T-cell (primary cell): Measurements from ENCODE around the gene C9orf72. TPM values are rescaled to one million over a fixed set of nuclear protein-coding genes. Genes with fewer than 3 reads are reported as not detected.

Source experiments
- ATAC-seq, 4 experiments: fragments of 200-7000 bp in 3 of 4; fragments of 150-1000 bp in 1 of 4; cut with Tn5 transposase; replicated peaks in 1 of 4; 1 replicate in 3 of 4; 2 replicates in 1 of 4; pipeline ENCODE4 v1.10.0; 2021; ENCODE audit warnings: moderate library complexity in 3 of 4, mild to moderate bottlenecking in 2 of 4, moderate number of reproducible peaks in 1 of 4
- CTCF ChIA-PET, 2 donors: fragments of 300-600 bp; sonication (Branson Sonifier 250); formaldehyde crosslinking; loops; one replicate each; lab custom pipeline; 2022; ENCODE audit warnings: antibody characterized with exemption in 2 of 2; lab: Charles Lee
- POLR2A ChIA-PET, 2 donors: fragments of 300-600 bp; sonication (Branson Sonifier 250); formaldehyde crosslinking; loops; one replicate each; lab custom pipeline; 2022; ENCODE audit warnings: antibody characterized with exemption in 2 of 2; lab: Charles Lee
- DNase-seq, 35 experiments: peaks; one replicate each; pipeline versions ENCODE4 v3.0.0 to v3.0.0-alpha.2; 2013 to 2023
- H3K27ac ChIP-seq: one replicate; pipeline ENCODE4 v1.5.1; 2013; ENCODE audit warnings: low read length
- H3K27me3 ChIP-seq, 2 experiments: replicated peaks in 1 of 2; 1 replicate in 1 of 2; 2 replicates in 1 of 2; pipeline versions ENCODE4 v1.6.1 to v1.7.0; 2013; ENCODE audit warnings: low read length in 1 of 2, mixed read lengths in 1 of 2; ENCODE audit not compliant: control insufficient read depth in 2 of 2, insufficient read depth in 2 of 2; ENCODE audit errors: extremely low read depth in 1 of 2
- H3K36me3 ChIP-seq, 2 donors: 1 replicate in 1 of 2; 2 replicates in 1 of 2; pipeline versions ENCODE4 v1.6.1 to v1.7.0; 2013; ENCODE audit warnings: low read length in 1 of 2; ENCODE audit not compliant: control insufficient read depth in 2 of 2, insufficient read depth in 1 of 2; ENCODE audit errors: extremely low read depth in 1 of 2
- H3K4me1 ChIP-seq, 2 experiments: 1 replicate in 1 of 2; 2 replicates in 1 of 2; pipeline versions ENCODE4 v1.6.1 to v1.7.0; 2013; ENCODE audit warnings: low read length in 2 of 2, mixed read lengths in 1 of 2; ENCODE audit not compliant: insufficient read depth in 2 of 2, control insufficient read depth in 1 of 2; ENCODE audit errors: extremely low read depth in 1 of 2
- H3K4me3 ChIP-seq, 2 donors: 1 replicate in 1 of 2; 2 replicates in 1 of 2; pipeline versions ENCODE4 v1.5.1 to v1.7.0; 2013; ENCODE audit warnings: mild to moderate bottlenecking in 2 of 2, low read length in 1 of 2, moderate library complexity in 1 of 2; ENCODE audit not compliant: control insufficient read depth in 1 of 2; ENCODE audit errors: extremely low read depth in 1 of 2
- H3K9me3 ChIP-seq: 2 replicates; pipeline ENCODE4 v1.7.0; 2013
- H3K27ac Mint-ChIP-seq, 2 donors: one replicate each; pipeline ENCODE4 v1.8.0; 2020 to 2021; ENCODE audit warnings: mild to moderate bottlenecking in 2 of 2, mixed read lengths in 2 of 2
- H3K27me3 Mint-ChIP-seq, 2 donors: one replicate each; pipeline ENCODE4 v1.8.0; 2021 to 2022; ENCODE audit warnings: mixed read lengths in 2 of 2
- H3K36me3 Mint-ChIP-seq: one replicate; pipeline ENCODE4 v1.8.0; 2021; ENCODE audit warnings: mixed read lengths
- H3K4me1 Mint-ChIP-seq, 3 donors: one replicate each; pipeline ENCODE4 v1.8.0; 2020 to 2022; ENCODE audit warnings: mixed read lengths in 3 of 3, mild to moderate bottlenecking in 1 of 3
- H3K4me3 Mint-ChIP-seq, 3 donors: one replicate each; pipeline ENCODE4 v1.8.0; 2020 to 2022; ENCODE audit warnings: mild to moderate bottlenecking in 3 of 3, mixed read lengths in 3 of 3, moderate library complexity in 3 of 3
- H3K9me3 Mint-ChIP-seq, 3 donors: one replicate each; pipeline ENCODE4 v1.8.0; 2020 to 2022; ENCODE audit warnings: mixed read lengths in 3 of 3
- WGBS: methylation state at CpG from one replicate; pipeline ENCODE4 v1.1.5; 2013; ENCODE audit warnings: missing lambda C conversion rate; ENCODE audit not compliant: insufficient coverage; 5-methylcytosine and 5-hydroxymethylcytosine counted together
- total RNA-seq, 35 experiments: library from RNA in 6 of 35; stranded (reverse) in 6 of 35; fragments of 120-200 nt in 1 of 35; gene quantifications; one replicate each; pipeline versions ENCODE4 v1.2.1 to v1.2.4 and lab custom pipeline; 2013 to 2026

C9orf72 gene
- total RNA-seq, 5 donors from 2014 or later (not counting 1 experiment from before 2014, with no cell fraction given), result 17.8 to 29.3 (median 20.6) TPM

GRCh38 chr9:27534658-27535209 lies 38.5 kb downstream of the C9orf72 start:
- Mint-ChIP-seq H3K36me3 (peaks cover 16% of the 10 kb centered on the region), H3K4me3 (no peak overlapping the region), H3K4me1 (peaks cover 0 to 4% (median 3%) of the 10 kb centered on the region in 3 donors), H3K27me3 (no peaks in the 10 kb centered on the region), H3K9me3 (no peaks in the 10 kb centered on the region), H3K27ac (no peak overlapping the region)
- H3K4me1 ChIP-seq, result peaks cover 0 to 2% of the 10 kb centered on the region in 2 experiments
- ATAC-seq (no peak), DNase-seq (no peak)
- ChIA-PET POLR2A (no interaction called here), CTCF (interaction anchor here in 1 of 2 donors (0.6 kb wide), 1 partner anchor 42 kb away, joined by 3 read pairs; no protein-coding TSS in a partner anchor)
- H3K4me3 ChIP-seq, result no peak overlapping the region
- peaks cover 0 to 3% of the 10 kb centered on the region in 2 donors for H3K36me3 ChIP-seq
- no peaks in the 10 kb centered on the region for H3K9me3 ChIP-seq
- H3K27ac ChIP-seq, result no peak overlapping the region
- H3K27me3 ChIP-seq, result no peaks in the 10 kb centered on the region
- no CpG with 5 or more reads among the region's 3 CpGs for WGBS

GRCh38 chr9:27534131-27534530 lies 39.1 kb downstream of the C9orf72 start:
- DNase-seq, result no peak
- WGBS, result no CpG with 5 or more reads among the region's 4 CpGs
- Mint-ChIP-seq H3K27ac (no peak overlapping the region), H3K36me3 (peaks cover 16% of the 10 kb centered on the region), H3K4me3 (no peak overlapping the region), H3K9me3 (no peaks in the 10 kb centered on the region), H3K27me3 (no peaks in the 10 kb centered on the region), H3K4me1 (peaks cover 0 to 5% (median 4%) of the 10 kb centered on the region in 3 donors)
- no peak overlapping the region for H3K4me3 ChIP-seq
- no peak for ATAC-seq
- peaks cover 0 to 3% of the 10 kb centered on the region in 2 donors for H3K36me3 ChIP-seq
- H3K4me1 ChIP-seq, result peaks cover 0 to 3% of the 10 kb centered on the region in 2 experiments
- no peaks in the 10 kb centered on the region for H3K9me3 ChIP-seq
- peaks cover 0 to under 1% of the 10 kb centered on the region in 2 experiments for H3K27me3 ChIP-seq
- ChIA-PET POLR2A (no interaction called here), CTCF (interaction anchor here (0.6 to 2.3 kb wide), 3 partner anchors 42 to 201 kb away, joined by 3 to 14 read pairs (median 3); no protein-coding TSS in a partner anchor)
- no peak overlapping the region for H3K27ac ChIP-seq

- ChIA-PET CTCF (interaction anchor here (0.5 to 2.3 kb wide), 6 partner anchors 8 to 200 kb away, joined by 3 to 14 read pairs (median 3); no protein-coding TSS in a partner anchor), POLR2A (no interaction called here)
- Mint-ChIP-seq H3K36me3 (peaks cover 12% of the 10 kb centered on the region), H3K9me3 (no peaks in the 10 kb centered on the region), H3K27ac (no peak overlapping the region), H3K4me3 (no peak overlapping the region), H3K27me3 (no peaks in the 10 kb centered on the region), H3K4me1 (peaks cover 0 to 6% (median 5%) of the 10 kb centered on the region in 3 donors)
- Histone ChIP-seq H3K4me1 (peaks cover 0 to 11% of the 10 kb centered on the region in 2 experiments), H3K27ac (no peak overlapping the region), H3K27me3 (peaks cover 0 to 8% of the 10 kb centered on the region in 2 experiments), H3K36me3 (peaks cover 0 to 3% of the 10 kb centered on the region in 2 donors), H3K9me3 (no peaks in the 10 kb centered on the region), H3K4me3 (no peak overlapping the region)
- DNase-seq (no peak), ATAC-seq (no peak)
- no CpG with 5 or more reads among the region's 1 CpG for WGBS
Observed at GRCh38 chr9:27533311-27533710, 40.0 kb downstream of the C9orf72 start.

- H3K27ac ChIP-seq, result no peak overlapping the region
- peaks cover 0 to 3% of the 10 kb centered on the region in 2 donors for H3K36me3 ChIP-seq
- peaks cover 6% of the 10 kb centered on the region for H3K36me3 Mint-ChIP-seq
- peaks cover 0 to 12% (median 9%) of the 10 kb centered on the region in 3 donors for H3K4me1 Mint-ChIP-seq
- H3K4me3 Mint-ChIP-seq, result no peak overlapping the region
- no peaks in the 10 kb centered on the region for H3K9me3 ChIP-seq
- ChIA-PET POLR2A (no interaction called here), CTCF (interaction anchor here (0.6 to 2.3 kb wide), 5 partner anchors 38 to 199 kb away, joined by 3 to 14 read pairs (median 3); no protein-coding TSS in a partner anchor)
- no peak overlapping the region for H3K27ac Mint-ChIP-seq
- ATAC-seq (no peak), DNase-seq (no peak)
- H3K4me1 ChIP-seq, result peaks cover 4 to 18% of the 10 kb centered on the region in 2 experiments
- H3K27me3 ChIP-seq, result peaks cover 0 to 17% of the 10 kb centered on the region in 2 experiments
- no peak overlapping the region for H3K4me3 ChIP-seq
- no CpG with 5 or more reads among the region's 1 CpG for WGBS
- no peaks in the 10 kb centered on the region for H3K9me3 Mint-ChIP-seq
- peaks cover 0 to 3% of the 10 kb centered on the region in 2 donors for H3K27me3 Mint-ChIP-seq
Observed at GRCh38 chr9:27532046-27532445, 41.2 kb downstream of the C9orf72 start.

- 88% methylated on average over 1 of the region's 4 CpGs for WGBS
- ATAC-seq (no peak), DNase-seq (no peak)
- Mint-ChIP-seq H3K9me3 (no peaks in the 10 kb centered on the region), H3K4me1 (peaks cover 0 to 12% (median 9%) of the 10 kb centered on the region in 3 donors), H3K36me3 (peaks cover 6% of the 10 kb centered on the region), H3K4me3 (no peak overlapping the region), H3K27me3 (peaks cover 0 to 3% of the 10 kb centered on the region in 2 donors), H3K27ac (no peak overlapping the region)
- Histone ChIP-seq H3K9me3 (no peaks in the 10 kb centered on the region), H3K4me3 (no peak overlapping the region), H3K27me3 (peaks cover 0 to 17% of the 10 kb centered on the region in 2 experiments), H3K4me1 (peaks cover 4 to 18% of the 10 kb centered on the region in 2 experiments), H3K36me3 (peaks cover 0 to 3% of the 10 kb centered on the region in 2 donors), H3K27ac (no peak overlapping the region)
- CTCF ChIA-PET, result interaction anchor here (0.5 to 2.6 kb wide), 6 partner anchors 36 to 202 kb away, joined by 3 to 33 read pairs (median 4); no protein-coding TSS in a partner anchor
- POLR2A ChIA-PET, result no interaction called here
Observed at GRCh38 chr9:27530915-27531755, 42.1 kb downstream of the C9orf72 start.
